Neural progenitor cell (in vitro differentiated cells): ENCODE measurements around the gene ZCCHC14. TPM values are rescaled to one million over a fixed set of nuclear protein-coding genes. Genes with fewer than 3 reads are reported as not detected.
"Not testable (repeated sequence)": the region's sequence is repeated elsewhere in the genome, so short reads cannot be mapped to it uniquely, and the experiment has no call there.

ENCODE experiments used
- DNase-seq: peaks from one replicate; pipeline ENCODE4 v3.0.0-alpha.2; 2016; ENCODE audit warnings: low spot score
- H2AFZ ChIP-seq: fragments of 200-600 bp; sonication (generic); replicated peaks from 2 replicates; pipeline ENCODE4 v1.6.1; 2016; ENCODE audit warnings: antibody characterized with exemption
- H3F3A ChIP-seq: fragments of 200-600 bp; sonication (generic); 2 replicates; pipeline ENCODE4 v1.6.1; 2016; ENCODE audit warnings: antibody characterized with exemption, low read depth
- H3K27ac ChIP-seq: fragments of 200-600 bp; sonication (generic); 2 replicates; pipeline ENCODE4 v1.5.1; 2016; ENCODE audit warnings: mild to moderate bottlenecking
- H3K27me3 ChIP-seq: fragments of 200-600 bp; sonication (generic); 2 replicates; pipeline ENCODE4 v1.6.1; 2016; ENCODE audit warnings: mild to moderate bottlenecking, moderate library complexity
- H3K36me3 ChIP-seq: fragments of 200-600 bp; sonication (generic); 2 replicates; pipeline ENCODE4 v1.5.1; 2016
- H3K4me1 ChIP-seq: fragments of 200-600 bp; sonication (generic); 2 replicates; pipeline ENCODE4 v1.6.1; 2016; ENCODE audit warnings: mixed run types
- H3K4me2 ChIP-seq: fragments of 200-600 bp; sonication (generic); 2 replicates; pipeline ENCODE4 v1.6.1; 2016
- H3K4me3 ChIP-seq: fragments of 200-600 bp; sonication (generic); 2 replicates; pipeline ENCODE4 v1.5.1; 2016
- H3K79me2 ChIP-seq: fragments of 200-600 bp; sonication (generic); 2 replicates; pipeline ENCODE4 v1.6.1; 2016; ENCODE audit warnings: low read depth
- H3K9ac ChIP-seq: fragments of 200-600 bp; sonication (generic); 2 replicates; pipeline ENCODE4 v1.6.1; 2016
- H3K9me3 ChIP-seq: fragments of 200-600 bp; sonication (generic); 2 replicates; pipeline ENCODE4 v1.5.1; 2016; ENCODE audit warnings: low read depth
- H4K20me1 ChIP-seq: fragments of 200-600 bp; sonication (generic); 2 replicates; pipeline ENCODE4 v1.6.1; 2016; ENCODE audit warnings: low read depth
- H3K27ac Mint-ChIP-seq: 3 replicates; pipeline ENCODE4 v1.8.0; 2021; ENCODE audit warnings: mixed read lengths
- H3K27me3 Mint-ChIP-seq: 2 replicates; pipeline ENCODE4 v1.8.0; 2022; ENCODE audit warnings: low read depth, mild to moderate bottlenecking, inconsistent platforms, moderate library complexity, mixed read lengths; ENCODE audit not compliant: insufficient read depth
- H3K36me3 Mint-ChIP-seq: 3 replicates; pipeline ENCODE4 v1.8.0; 2021; ENCODE audit warnings: mixed read lengths
- H3K4me1 Mint-ChIP-seq: 3 replicates; pipeline ENCODE4 v1.8.0; 2021; ENCODE audit warnings: mixed read lengths
- H3K4me3 Mint-ChIP-seq: 3 replicates; pipeline ENCODE4 v1.8.0; 2021; ENCODE audit warnings: mild to moderate bottlenecking, moderate library complexity, mixed read lengths
- H3K9me3 Mint-ChIP-seq: 3 replicates; pipeline ENCODE4 v1.8.0; 2020; ENCODE audit warnings: mixed read lengths
- EZH2 ChIP-seq: fragments of 200-600 bp; sonication (generic); IDR thresholded peaks from 2 replicates; pipeline ENCODE4 v1.6.1; 2017; ENCODE audit warnings: antibody characterized with exemption, mild to moderate bottlenecking, moderate library complexity
- EZH2phosphoT487 ChIP-seq: fragments of 200-600 bp; sonication (generic); IDR thresholded peaks from 2 replicates; pipeline ENCODE4 v1.6.1; 2017; ENCODE audit warnings: antibody characterized with exemption
- total RNA-seq: library from RNA; depleted of rRNA; stranded (reverse); fragments of >200 nt; gene quantifications from 2 replicates; pipeline ENCODE4 v1.2.3, GENCODE V29; 2015; ENCODE audit warnings: low replicate concordance
- TF ChIP-seq, protein P1 (sequence below): fragments of 200-600 bp; sonication (generic); IDR thresholded peaks from 2 replicates; pipeline ENCODE4 v1.5.1; 2017; ENCODE audit warnings: antibody characterized with exemption, mild to moderate bottlenecking

Gene ZCCHC14
- total RNA-seq, 1 donor from 2014 or later = 10.3 TPM

DNA sequence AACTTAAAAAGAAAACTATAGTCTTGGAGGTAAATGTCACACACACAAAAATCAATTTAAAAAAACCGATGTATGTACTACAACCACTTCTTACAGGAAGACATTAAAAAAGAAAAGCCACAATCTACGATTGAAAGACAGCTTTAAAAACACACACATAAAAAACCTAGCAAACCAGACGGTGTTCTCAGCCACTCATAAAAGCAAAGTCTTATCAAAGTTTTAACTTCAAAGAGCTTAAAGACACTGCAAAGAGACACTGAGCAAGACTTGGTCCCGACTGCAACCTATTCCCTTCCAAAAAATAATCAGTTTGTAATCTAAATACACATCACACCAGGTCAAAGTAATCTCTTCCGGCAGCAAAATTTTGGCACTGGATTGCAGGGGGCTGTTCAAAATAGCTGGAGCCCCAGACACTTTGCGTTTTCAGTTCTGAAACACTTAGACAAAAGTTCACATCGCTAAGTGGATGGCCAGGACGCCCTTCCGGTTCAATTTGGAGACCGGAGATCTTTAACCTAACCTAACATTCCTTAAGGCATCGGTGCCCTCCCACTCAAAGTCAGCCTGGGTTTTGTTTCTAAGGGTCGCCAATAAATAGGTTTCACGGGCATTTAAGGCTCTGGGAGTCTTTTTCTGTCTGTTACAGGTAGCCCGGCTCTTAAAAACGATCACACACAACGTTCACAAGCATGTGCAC, 2.6 kb downstream of the ZCCHC14 start:
- peaks cover 68% of the 10 kb centered on the region for H4K20me1 ChIP-seq
- H3K27ac ChIP-seq = no peak overlapping the region
- peaks cover 21% of the 10 kb centered on the region for H3F3A ChIP-seq
- peaks cover 27% of the 10 kb centered on the region for H3K4me1 ChIP-seq
- H2AFZ ChIP-seq = no peak overlapping the region
- no peak overlapping the region for H3K9ac ChIP-seq
- peaks cover 13% of the 10 kb centered on the region for H3K27me3 ChIP-seq
- H3K9me3 ChIP-seq = no peaks in the 10 kb centered on the region
- Mint-ChIP-seq H3K36me3 (peaks cover 3% of the 10 kb centered on the region), H3K4me3 (peak overlapping the region; percentile 87), H3K27me3 (peaks cover 4% of the 10 kb centered on the region), H3K27ac (peak overlapping the region; percentile 47), H3K4me1 (peaks cover 47% of the 10 kb centered on the region), H3K9me3 (no peaks in the 10 kb centered on the region)
- peak overlapping the region; percentile 72 for H3K4me2 ChIP-seq
- peaks cover 66% of the 10 kb centered on the region for H3K79me2 ChIP-seq
- H3K4me3 ChIP-seq = peak overlapping the region; percentile 61
- H3K36me3 ChIP-seq = no peaks in the 10 kb centered on the region
- peak; percentile 14 for DNase-seq
- TF ChIP-seq EZH2phosphoT487 = no peak
- no peak for TF ChIP-seq EZH2
- TF ChIP-seq, protein P1, sequence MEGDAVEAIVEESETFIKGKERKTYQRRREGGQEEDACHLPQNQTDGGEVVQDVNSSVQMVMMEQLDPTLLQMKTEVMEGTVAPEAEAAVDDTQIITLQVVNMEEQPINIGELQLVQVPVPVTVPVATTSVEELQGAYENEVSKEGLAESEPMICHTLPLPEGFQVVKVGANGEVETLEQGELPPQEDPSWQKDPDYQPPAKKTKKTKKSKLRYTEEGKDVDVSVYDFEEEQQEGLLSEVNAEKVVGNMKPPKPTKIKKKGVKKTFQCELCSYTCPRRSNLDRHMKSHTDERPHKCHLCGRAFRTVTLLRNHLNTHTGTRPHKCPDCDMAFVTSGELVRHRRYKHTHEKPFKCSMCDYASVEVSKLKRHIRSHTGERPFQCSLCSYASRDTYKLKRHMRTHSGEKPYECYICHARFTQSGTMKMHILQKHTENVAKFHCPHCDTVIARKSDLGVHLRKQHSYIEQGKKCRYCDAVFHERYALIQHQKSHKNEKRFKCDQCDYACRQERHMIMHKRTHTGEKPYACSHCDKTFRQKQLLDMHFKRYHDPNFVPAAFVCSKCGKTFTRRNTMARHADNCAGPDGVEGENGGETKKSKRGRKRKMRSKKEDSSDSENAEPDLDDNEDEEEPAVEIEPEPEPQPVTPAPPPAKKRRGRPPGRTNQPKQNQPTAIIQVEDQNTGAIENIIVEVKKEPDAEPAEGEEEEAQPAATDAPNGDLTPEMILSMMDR = no peak

DNA sequence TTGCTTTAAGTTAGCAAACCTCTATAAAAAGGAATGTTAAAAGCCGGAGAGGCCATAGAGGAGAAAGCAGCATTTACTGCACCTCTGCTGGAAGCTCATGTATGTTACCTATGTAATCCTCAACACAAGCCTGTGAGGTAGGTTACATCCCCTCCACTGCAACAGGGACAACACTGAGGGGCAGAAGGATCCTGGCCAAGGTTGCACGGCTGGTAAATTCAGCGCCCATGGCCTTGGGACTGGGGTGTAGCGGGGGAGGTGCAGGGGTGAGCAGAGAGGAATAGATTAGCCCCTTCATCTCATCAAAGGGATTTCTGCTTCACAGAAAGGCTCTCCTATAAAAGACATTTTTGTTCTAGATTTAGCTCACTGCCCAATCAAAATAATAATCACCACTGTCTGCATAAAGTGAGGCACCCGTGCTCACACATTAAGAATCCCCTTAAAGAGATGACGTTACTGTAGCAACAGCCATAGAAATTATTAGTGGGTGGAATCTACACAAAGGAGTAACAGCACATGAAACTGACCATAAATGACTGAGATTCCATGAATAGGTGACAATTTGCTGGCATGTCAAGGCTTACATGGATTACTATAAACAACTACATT, 3.3 kb downstream of the ZCCHC14 start:
- peak overlapping the region; percentile 61 for H3K4me3 ChIP-seq
- no peaks in the 10 kb centered on the region for H3K36me3 ChIP-seq
- peaks cover 21% of the 10 kb centered on the region for H3F3A ChIP-seq
- Mint-ChIP-seq H3K9me3 (no peaks in the 10 kb centered on the region), H3K27ac (no peak overlapping the region), H3K36me3 (peaks cover 3% of the 10 kb centered on the region), H3K27me3 (peaks cover 2% of the 10 kb centered on the region), H3K4me3 (peak overlapping the region; percentile 87), H3K4me1 (peaks cover 52% of the 10 kb centered on the region)
- no peak overlapping the region for H2AFZ ChIP-seq
- H3K27ac ChIP-seq = no peak overlapping the region
- TF ChIP-seq EZH2 = no peak
- TF ChIP-seq EZH2phosphoT487 = no peak
- TF ChIP-seq, protein P1 = no peak
- peaks cover 75% of the 10 kb centered on the region for H4K20me1 ChIP-seq
- no peaks in the 10 kb centered on the region for H3K9me3 ChIP-seq
- peaks cover 73% of the 10 kb centered on the region for H3K79me2 ChIP-seq
- H3K4me2 ChIP-seq = peak overlapping the region; percentile 72
- peaks cover 13% of the 10 kb centered on the region for H3K27me3 ChIP-seq
- peaks cover 27% of the 10 kb centered on the region for H3K4me1 ChIP-seq
- no peak for DNase-seq
- no peak overlapping the region for H3K9ac ChIP-seq

DNA sequence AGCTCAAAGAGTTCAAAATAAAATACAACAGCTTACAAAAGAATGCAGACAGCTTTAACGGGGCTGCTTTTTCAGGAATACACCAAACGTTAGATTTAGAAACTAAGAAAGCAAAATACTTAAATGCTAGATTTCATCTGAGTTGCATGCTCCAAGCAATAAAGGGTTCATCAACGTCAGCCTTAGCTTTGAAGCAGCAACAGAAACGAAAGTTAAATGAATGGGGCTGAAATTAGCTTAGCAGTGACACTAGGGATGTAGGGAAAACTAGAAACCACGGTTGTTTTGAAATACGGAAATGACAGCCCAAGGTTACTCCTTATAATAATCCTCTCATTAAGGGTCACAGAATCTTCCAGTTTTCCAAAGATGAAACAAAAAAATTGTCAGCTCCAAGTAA, 3.9 kb downstream of the ZCCHC14 start:
- H3K9ac ChIP-seq, H3K9me3 ChIP-seq, H2AFZ ChIP-seq, H3K4me3 ChIP-seq, H3K27ac ChIP-seq, H3K36me3 Mint-ChIP-seq, H3K9me3 Mint-ChIP-seq, H3K27me3 Mint-ChIP-seq, H3K27ac Mint-ChIP-seq, H3K36me3 ChIP-seq, DNase-seq: not testable (repeated sequence)
- Histone ChIP-seq H4K20me1 (peaks cover 81% of the 10 kb centered on the region), H3K4me1 (peaks cover 27% of the 10 kb centered on the region), H3K27me3 (peaks cover 13% of the 10 kb centered on the region), H3K4me2 (peak overlapping the region; percentile 5), H3F3A (peaks cover 18% of the 10 kb centered on the region), H3K79me2 (peaks cover 79% of the 10 kb centered on the region)
- peak overlapping the region; percentile 87 for H3K4me3 Mint-ChIP-seq
- peaks cover 52% of the 10 kb centered on the region for H3K4me1 Mint-ChIP-seq
